Fibroblast of the aortic adventitia (primary cell): ENCODE results near the gene SLC4A3. TPM values are rescaled to one million over a fixed set of nuclear protein-coding genes. Genes with fewer than 3 reads are reported as not detected.

Experiments
- DNase-seq: peaks from one replicate; pipeline ENCODE4 v3.0.0-alpha.2; 2010; ENCODE audit warnings: low read depth
- H3K4me3 ChIP-seq: 2 replicates; pipeline ENCODE4 v1.5.1; 2011; ENCODE audit warnings: low read depth, mild to moderate bottlenecking, control low read depth, low read length, moderate library complexity
- CTCF ChIP-seq: IDR thresholded peaks from 2 replicates; pipeline ENCODE4 v1.5.1; 2011; ENCODE audit warnings: mild to moderate bottlenecking, low read length, control low read depth, inconsistent platforms; ENCODE audit not compliant: insufficient read depth
- total RNA-seq: library from RNA; depleted of rRNA; stranded (reverse); fragments of >200 nt; gene quantifications from 2 replicates; pipeline ENCODE4 v1.2.3, GENCODE V29; 2012; ENCODE audit warnings: low replicate concordance

Gene SLC4A3
- total RNA-seq, 1 donor = 2.5 TPM

- TF ChIP-seq CTCF = no peak
- H3K4me3 ChIP-seq = no peak overlapping the region
- DNase-seq = no peak
These were observed 34.3 kb upstream of the SLC4A3 start for GRCh38 chr2:219593154-219593553.

- peak; percentile 13 for TF ChIP-seq CTCF
- no peak overlapping the region for H3K4me3 ChIP-seq
- DNase-seq = no peak
These were observed 32.2 kb upstream of the SLC4A3 start for GRCh38 chr2:219595256-219595655.

- peak; percentile 38 for DNase-seq
- TF ChIP-seq CTCF = no peak
- peak overlapping the region; percentile 96 for H3K4me3 ChIP-seq
These were observed 30.4 kb upstream of the SLC4A3 start for GRCh38 chr2:219596954-219597551.

- TF ChIP-seq CTCF = no peak
- peak; percentile 96 for DNase-seq
These were observed 29.7 kb upstream of the SLC4A3 start, which contains the start of gene STK11IP for GRCh38 chr2:219597552-219598307. TSS of gene STK11IP (plus strand) at chr2:219597857. CDS start at chr2:219598120, 263 bp downstream.

GRCh38 chr2:219598308-219599078, 28.9 kb upstream of the SLC4A3 start:
- DNase-seq = peak; percentile 21
- peak overlapping the region; percentile 96 for H3K4me3 ChIP-seq
- no peak for TF ChIP-seq CTCF

More at GRCh38 chr2:219597552-219598307, 29.7 kb upstream of the SLC4A3 start, which contains the start of gene STK11IP:
- H3K4me3 ChIP-seq = peak within 1 kb of the TSS; percentile 96

- no peak for TF ChIP-seq CTCF
- H3K4me3 ChIP-seq = no peak overlapping the region
These were observed 23.7 kb upstream of the SLC4A3 start for GRCh38 chr2:219603771-219604170.

More at GRCh38 chr2:219603771-219604170, 23.7 kb upstream of the SLC4A3 start:
- DNase-seq = no peak
